Natural killer cell (primary cell): ENCODE results near the gene ZNF26. TPM values are rescaled to one million over a fixed set of nuclear protein-coding genes. Genes with fewer than 3 reads are reported as not detected.

Experiments
- ATAC-seq, 3 donors: fragments of 150-1000 bp in 2 of 3; fragments of 200-7000 bp in 1 of 3; cut with Tn5 transposase; 1 replicate in 1 of 3; 2 replicates in 2 of 3; pipeline ENCODE4 v1.10.0; 2021; ENCODE audit warnings: mild to moderate bottlenecking in 2 of 3, moderate library complexity in 2 of 3
- DNase-seq, 2 donors: peaks; one replicate each; pipeline versions ENCODE4 v3.0.0 to v3.0.0-alpha.2; 2013 to 2021; ENCODE audit warnings: mixed read lengths in 1 of 2
- H3K27ac ChIP-seq: one replicate; pipeline ENCODE4 v1.5.1; 2013; ENCODE audit warnings: mild to moderate bottlenecking, low read length
- H3K27me3 ChIP-seq: one replicate; pipeline ENCODE4 v1.6.1; 2013; ENCODE audit warnings: low read length; ENCODE audit not compliant: control insufficient read depth, insufficient read depth
- H3K36me3 ChIP-seq: one replicate; pipeline ENCODE4 v1.6.1; 2013; ENCODE audit warnings: low read length; ENCODE audit not compliant: control insufficient read depth, insufficient read depth
- H3K4me1 ChIP-seq: one replicate; pipeline ENCODE4 v1.6.1; 2013; ENCODE audit warnings: low read length; ENCODE audit not compliant: control insufficient read depth, insufficient read depth
- H3K4me3 ChIP-seq: one replicate; pipeline ENCODE4 v1.5.1; 2013; ENCODE audit warnings: low read length
- H3K9me3 ChIP-seq: one replicate; pipeline ENCODE4 v1.6.1; 2013; ENCODE audit warnings: low read length; ENCODE audit not compliant: control insufficient read depth, insufficient read depth
- H3K27ac Mint-ChIP-seq, 2 donors: one replicate each; pipeline ENCODE4 v1.8.0; 2022; ENCODE audit warnings: mild to moderate bottlenecking in 2 of 2, mixed read lengths in 2 of 2, moderate library complexity in 1 of 2
- H3K27me3 Mint-ChIP-seq, 2 donors: one replicate each; pipeline ENCODE4 v1.8.0; 2022; ENCODE audit warnings: low read depth in 2 of 2, mixed read lengths in 2 of 2
- H3K36me3 Mint-ChIP-seq: one replicate; pipeline ENCODE4 v1.8.0; 2022; ENCODE audit warnings: mixed read lengths
- H3K4me1 Mint-ChIP-seq, 2 donors: one replicate each; pipeline ENCODE4 v1.8.0; 2022; ENCODE audit warnings: mixed read lengths in 2 of 2
- H3K4me3 Mint-ChIP-seq: one replicate; pipeline ENCODE4 v1.8.0; 2022; ENCODE audit warnings: mild to moderate bottlenecking, moderate library complexity, mixed read lengths
- H3K9me3 Mint-ChIP-seq, 2 donors: one replicate each; pipeline ENCODE4 v1.8.0; 2022; ENCODE audit warnings: mixed read lengths in 2 of 2
- WGBS: methylation state at CpG from one replicate; pipeline ENCODE4 v1.1.7; 2013; ENCODE audit warnings: missing lambda C conversion rate; ENCODE audit not compliant: insufficient coverage; 5-methylcytosine and 5-hydroxymethylcytosine counted together
- intact Hi-C: fragments of 100-400 bp; cut with micrococcal nuclease; formaldehyde crosslinking; loops from one replicate; pipeline ENCODE4 v1.14.2; 2022
- total RNA-seq, 4 donors: library from RNA; stranded (reverse); fragments of 120-200 nt in 1 of 4; gene quantifications; one replicate each; pipeline versions ENCODE4 v1.2.3 to v1.2.4, GENCODE V29; 2013 to 2022
- TF ChIP-seq, protein P1 (sequence below): fragments of 200-600 bp; IDR thresholded peaks from one replicate; pipeline ENCODE4 v1.8.0; 2022; ENCODE audit warnings: antibody characterized with exemption

ZNF26 gene
- total RNA-seq, 3 donors from 2014 or later (not counting 1 experiment from before 2014, with no cell fraction given), result 38.7 to 45.1 (median 43.0) TPM

DNA sequence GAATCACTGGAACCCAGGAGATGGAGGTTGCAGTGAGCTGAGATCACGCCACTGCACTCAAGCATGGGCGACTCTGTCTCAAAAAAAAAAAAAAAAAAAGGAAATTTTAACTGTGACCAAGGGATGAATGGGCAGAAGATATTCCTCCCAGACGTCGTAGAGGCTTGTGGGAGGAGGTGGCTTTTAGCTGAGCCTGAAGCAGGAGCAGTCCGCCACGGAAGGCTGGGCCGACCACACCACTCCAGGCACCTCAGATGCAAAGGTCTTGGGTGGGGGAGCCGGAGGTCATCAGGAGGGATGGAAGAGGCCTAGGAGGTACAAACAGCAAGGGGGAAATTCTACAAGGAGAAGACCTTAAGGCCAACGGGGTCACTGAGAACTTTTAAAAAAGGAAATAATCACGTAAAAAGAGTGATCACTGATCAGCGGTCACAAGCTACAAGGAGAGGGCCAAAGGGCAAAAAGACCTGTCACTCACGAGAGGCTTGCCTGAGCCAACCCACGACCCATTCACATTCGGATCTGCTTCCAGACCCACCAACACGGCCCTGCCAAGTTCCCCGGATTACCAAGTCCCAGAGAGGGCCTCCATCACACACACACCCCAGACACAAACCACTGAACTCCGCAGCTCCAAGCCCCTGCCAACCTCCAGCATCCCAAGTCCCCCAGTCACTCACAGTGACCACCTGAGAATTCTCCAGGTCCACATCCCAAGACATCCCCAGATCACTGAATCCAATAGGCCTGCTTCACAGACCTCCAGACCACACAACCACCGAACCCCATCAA, 33.6 kb upstream of the ZNF26 start:
- ATAC-seq (no peak), DNase-seq (no peak)
- Histone ChIP-seq H3K27ac (no peak overlapping the region), H3K4me3 (no peak overlapping the region), H3K36me3 (no peaks in the 10 kb centered on the region), H3K9me3 (peaks cover 34% of the 10 kb centered on the region), H3K4me1 (peaks cover 25% of the 10 kb centered on the region), H3K27me3 (no peaks in the 10 kb centered on the region)
- WGBS, result 99% methylated on average over 18 of the region's 18 CpGs
- Mint-ChIP-seq H3K9me3 (peaks cover 0 to 8% of the 10 kb centered on the region in 2 donors), H3K27ac (peak overlapping the region in 1 of 2 donors; percentile 11), H3K27me3 (no peaks in the 10 kb centered on the region), H3K4me1 (peaks cover 15 to 45% of the 10 kb centered on the region in 2 donors), H3K4me3 (no peak overlapping the region), H3K36me3 (no peaks in the 10 kb centered on the region)
- TF ChIP-seq, protein P1, sequence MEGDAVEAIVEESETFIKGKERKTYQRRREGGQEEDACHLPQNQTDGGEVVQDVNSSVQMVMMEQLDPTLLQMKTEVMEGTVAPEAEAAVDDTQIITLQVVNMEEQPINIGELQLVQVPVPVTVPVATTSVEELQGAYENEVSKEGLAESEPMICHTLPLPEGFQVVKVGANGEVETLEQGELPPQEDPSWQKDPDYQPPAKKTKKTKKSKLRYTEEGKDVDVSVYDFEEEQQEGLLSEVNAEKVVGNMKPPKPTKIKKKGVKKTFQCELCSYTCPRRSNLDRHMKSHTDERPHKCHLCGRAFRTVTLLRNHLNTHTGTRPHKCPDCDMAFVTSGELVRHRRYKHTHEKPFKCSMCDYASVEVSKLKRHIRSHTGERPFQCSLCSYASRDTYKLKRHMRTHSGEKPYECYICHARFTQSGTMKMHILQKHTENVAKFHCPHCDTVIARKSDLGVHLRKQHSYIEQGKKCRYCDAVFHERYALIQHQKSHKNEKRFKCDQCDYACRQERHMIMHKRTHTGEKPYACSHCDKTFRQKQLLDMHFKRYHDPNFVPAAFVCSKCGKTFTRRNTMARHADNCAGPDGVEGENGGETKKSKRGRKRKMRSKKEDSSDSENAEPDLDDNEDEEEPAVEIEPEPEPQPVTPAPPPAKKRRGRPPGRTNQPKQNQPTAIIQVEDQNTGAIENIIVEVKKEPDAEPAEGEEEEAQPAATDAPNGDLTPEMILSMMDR, result no peak
- intact Hi-C loops, result no loop called here

DNA sequence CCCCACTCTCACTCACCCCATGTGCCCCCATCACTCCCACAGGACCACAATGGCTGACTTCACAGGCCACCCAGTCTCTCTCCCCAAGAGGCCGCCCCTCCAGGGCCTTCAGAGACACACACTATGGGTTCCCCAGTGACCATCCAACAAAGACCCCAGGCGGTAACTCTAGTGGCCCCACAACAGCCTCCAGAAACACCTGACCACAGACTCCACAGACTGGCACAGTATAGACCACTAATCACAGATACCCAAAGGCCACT, 33.1 kb upstream of the ZNF26 start:
- intact Hi-C loops, result no loop called here

DNA sequence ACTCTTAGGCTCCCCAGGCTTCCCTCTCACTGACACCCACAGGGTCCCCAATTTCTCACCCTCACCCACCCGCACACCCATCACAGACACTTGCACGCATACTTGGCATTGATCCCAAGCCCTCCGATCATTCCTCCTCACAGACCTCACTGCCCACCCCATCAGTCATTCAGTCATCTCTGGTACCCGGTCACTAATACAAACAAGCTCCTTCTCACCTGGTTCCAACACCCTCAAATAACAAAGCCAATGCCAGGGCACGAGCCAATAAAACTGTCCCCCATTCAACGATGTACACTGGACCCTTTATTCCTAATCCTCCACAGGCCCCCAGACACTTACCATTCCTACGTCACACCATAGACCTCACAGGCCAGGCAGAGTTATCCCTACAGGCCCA, 32.4 kb upstream of the ZNF26 start:
- TF ChIP-seq, protein P1, result no peak
- DNase-seq, result no peak
- intact Hi-C loops, result no loop called here
- Histone ChIP-seq H3K9me3 (peaks cover 22% of the 10 kb centered on the region), H3K27ac (no peak overlapping the region), H3K27me3 (no peaks in the 10 kb centered on the region), H3K36me3 (no peaks in the 10 kb centered on the region), H3K4me3 (no peak overlapping the region), H3K4me1 (peaks cover 27% of the 10 kb centered on the region)
- Mint-ChIP-seq H3K36me3 (no peaks in the 10 kb centered on the region), H3K4me1 (peaks cover 15 to 45% of the 10 kb centered on the region in 2 donors), H3K9me3 (peaks cover 0 to 8% of the 10 kb centered on the region in 2 donors), H3K4me3 (no peak overlapping the region), H3K27ac (peak overlapping the region; percentile 6 to 94), H3K27me3 (no peaks in the 10 kb centered on the region)
- no peak for ATAC-seq
- 98% methylated on average over 7 of the region's 7 CpGs for WGBS

More for the DNA sequence above, 33.1 kb upstream of the ZNF26 start:
- peaks cover 15 to 45% of the 10 kb centered on the region in 2 donors for H3K4me1 Mint-ChIP-seq
- no peaks in the 10 kb centered on the region for H3K27me3 ChIP-seq
- no peaks in the 10 kb centered on the region for H3K36me3 Mint-ChIP-seq
- no peak overlapping the region for H3K27ac ChIP-seq
- peak overlapping the region in 1 of 2 donors; percentile 11 for H3K27ac Mint-ChIP-seq
- H3K36me3 ChIP-seq, result no peaks in the 10 kb centered on the region
- no peak overlapping the region for H3K4me3 Mint-ChIP-seq
- H3K4me1 ChIP-seq, result peaks cover 27% of the 10 kb centered on the region
- H3K9me3 Mint-ChIP-seq, result peaks cover 0 to 8% of the 10 kb centered on the region in 2 donors
- ATAC-seq (no peak), DNase-seq (no peak)
- WGBS, result 100% methylated on average over 2 of the region's 2 CpGs
- no peaks in the 10 kb centered on the region for H3K27me3 Mint-ChIP-seq
- TF ChIP-seq, protein P1, result no peak
- H3K9me3 ChIP-seq, result peaks cover 29% of the 10 kb centered on the region
- H3K4me3 ChIP-seq, result no peak overlapping the region
